Suppressor macrophage (primary cell): ENCODE results near the gene FUT7.

ENCODE experiments used
- DNase-seq, 4 experiments: peaks; one replicate each; pipeline ENCODE4 v3.0.0-alpha.2; 2020 to 2022
- total RNA-seq, 17 experiments: gene quantifications; one replicate each; lab custom pipeline; 2026; ENCODE audit warnings: mixed read lengths in 6 of 17, inconsistent platforms in 3 of 17; lab: John Stamatoyannopoulos, UW

The FUT7 gene
- total RNA-seq, result 0 to 2.7 (median 1.1) reads per million in 17 experiments

GRCh38 chr9:137031904-137032640 is at the start of gene FUT7:
FUT7 (minus strand) TSS chr9:137032088; CDS start chr9:137031991, 97 bp downstream.
- peak; percentile 46 to 83 (median 70) for DNase-seq

- DNase-seq, result no peak
Observed at GRCh38 chr9:137080260-137081122, 48.6 kb upstream of the FUT7 start.

DNA sequence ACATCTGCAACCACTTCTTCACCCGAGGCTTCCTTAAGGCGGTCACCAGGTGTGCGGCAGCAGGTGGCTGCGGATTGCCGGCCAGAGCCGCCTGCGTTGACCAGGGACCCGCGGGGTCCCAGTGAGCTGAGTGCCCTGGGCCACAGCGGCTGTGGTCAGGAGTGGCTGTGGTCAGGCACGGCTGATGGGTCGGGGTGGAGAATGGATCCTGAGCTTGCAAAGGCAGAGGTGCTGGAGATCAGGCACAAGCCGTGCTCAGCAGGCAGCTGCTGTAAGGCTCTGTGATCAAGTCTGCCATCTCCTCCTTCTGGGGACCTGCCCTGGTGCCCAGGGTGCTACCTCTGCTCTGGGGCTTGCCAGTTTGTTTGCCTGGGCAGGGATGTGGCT is 47.5 kb upstream of the FUT7 start:
- DNase-seq, result no peak

- no peak for DNase-seq
Observed at GRCh38 chr9:137078701-137079400, 47.0 kb upstream of the FUT7 start.

DNA sequence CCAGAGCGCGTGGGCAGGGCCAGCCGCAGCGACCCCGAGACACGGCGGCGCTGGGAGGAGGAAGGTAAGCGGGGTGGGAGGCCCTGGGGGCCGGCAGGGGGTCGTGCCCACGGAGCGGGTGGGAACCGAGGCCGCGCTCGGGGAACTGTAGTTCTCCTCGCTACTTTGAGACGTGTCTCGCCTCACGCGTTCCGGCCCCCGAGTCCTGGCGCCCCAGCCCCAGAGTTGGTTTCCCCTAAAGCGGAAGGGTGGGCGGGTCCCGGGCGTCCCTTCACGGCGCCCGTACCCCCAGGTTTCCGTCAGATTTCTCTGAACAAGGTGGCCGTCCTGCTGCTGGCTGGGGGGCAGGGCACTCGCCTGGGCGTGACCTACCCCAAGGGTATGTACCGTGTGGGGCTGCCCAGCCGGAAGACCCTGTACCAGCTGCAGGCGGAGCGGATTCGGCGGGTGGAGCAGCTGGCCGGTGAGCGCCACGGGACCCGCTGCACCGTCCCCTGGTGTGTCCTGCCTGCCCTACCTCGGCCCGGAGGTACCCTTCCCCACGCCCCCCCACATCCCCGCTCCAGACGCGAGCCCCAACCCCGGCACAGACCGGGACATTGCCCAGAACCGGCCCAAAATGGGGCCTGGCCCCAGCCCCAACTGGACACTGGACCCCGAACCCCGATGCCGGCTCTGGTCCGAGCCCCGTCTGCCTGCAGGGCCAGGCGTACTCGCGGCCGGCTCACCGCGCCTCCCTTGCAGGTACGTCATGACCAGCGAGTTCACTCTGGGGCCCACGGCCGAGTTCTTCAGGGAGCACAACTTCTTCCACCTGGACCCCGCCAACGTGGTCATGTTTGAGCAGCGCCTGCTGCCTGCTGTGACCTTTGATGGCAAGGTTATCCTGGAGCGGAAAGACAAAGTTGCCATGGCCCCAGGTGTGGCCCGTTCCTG is 46.1 kb upstream of the FUT7 start:
- DNase-seq, result peak; percentile 17 to 61 (median 37)

DNA sequence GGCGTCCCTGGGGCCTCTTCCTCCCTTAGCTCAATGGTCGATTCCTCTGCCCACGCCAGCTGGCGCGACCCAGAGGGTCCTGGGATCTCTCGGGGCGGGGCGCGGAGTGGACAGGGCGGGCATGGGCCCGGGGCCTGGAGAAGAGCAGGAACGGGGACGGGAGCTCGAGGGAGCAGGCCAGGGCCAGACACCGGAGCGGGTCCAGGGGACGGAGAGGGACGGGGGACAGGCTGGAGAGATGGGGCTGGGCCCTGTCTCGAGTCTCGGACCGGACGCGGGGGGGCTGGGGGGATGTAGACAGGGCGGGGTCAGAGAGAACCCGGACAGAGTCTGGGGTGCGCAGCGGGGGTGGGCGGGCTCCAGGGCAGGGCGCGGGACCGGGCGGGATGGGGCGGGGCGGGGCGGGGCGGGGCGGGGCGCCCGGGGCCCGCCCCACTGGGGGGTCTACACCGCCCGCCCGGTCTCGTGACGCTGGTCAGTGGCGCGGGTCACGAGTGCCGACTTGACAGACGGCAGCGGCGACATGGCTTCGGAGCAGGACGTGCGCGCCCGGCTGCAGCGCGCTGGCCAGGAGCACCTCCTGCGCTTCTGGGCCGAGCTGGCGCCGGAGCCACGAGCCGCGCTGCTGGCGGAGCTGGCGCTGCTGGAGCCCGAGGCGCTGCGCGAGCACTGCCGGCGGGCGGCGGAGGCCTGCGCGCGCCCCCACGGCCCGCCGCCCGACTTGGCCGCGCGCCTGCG is 45.3 kb upstream of the FUT7 start, which contains the start of gene UAP1L1:
TSS of gene UAP1L1 (plus strand) at position 508 of the 738 bp plus-strand sequence. CDS start at position 524, 16 bp downstream.
- peak; percentile 89 to 96 (median 93) for DNase-seq

- no peak for DNase-seq
Observed at GRCh38 chr9:137076636-137077009, 44.7 kb upstream of the FUT7 start.

- DNase-seq, result peak; percentile 52 to 71 (median 56)
Observed at GRCh38 chr9:137075275-137075775, 43.4 kb upstream of the FUT7 start.

DNA sequence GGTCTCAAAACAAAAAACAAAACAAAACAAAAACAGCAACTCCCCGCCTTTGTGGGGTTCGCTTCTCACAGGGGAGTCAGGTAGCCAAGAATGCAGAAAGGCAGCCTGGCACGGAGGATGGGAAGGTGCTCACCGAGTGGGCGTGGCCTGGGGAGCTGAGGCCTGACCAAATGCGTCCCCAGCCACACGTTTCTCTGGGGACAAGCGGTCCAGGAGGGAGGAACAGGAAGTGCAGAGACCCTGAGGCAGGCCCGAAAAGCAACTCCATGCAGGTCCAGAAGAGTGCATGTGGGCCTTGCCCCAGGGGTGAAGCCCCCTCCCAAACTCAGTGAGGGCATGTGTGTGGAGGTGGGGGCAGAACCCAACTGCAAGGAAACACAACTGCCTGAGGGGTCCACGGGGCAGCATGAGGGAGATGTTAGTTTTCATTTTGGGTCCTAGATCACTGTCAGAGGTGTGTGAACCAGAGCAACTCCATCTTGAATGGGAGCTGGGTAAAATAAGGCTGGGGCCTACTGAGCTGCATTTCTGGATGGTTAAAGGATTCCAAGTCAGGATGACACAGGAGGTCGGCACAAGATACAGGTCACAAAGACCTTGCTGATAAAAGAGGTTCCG is 42.9 kb upstream of the FUT7 start:
- DNase-seq, result peak in 1 of 4 experiments; percentile 40

- no peak for DNase-seq
Observed at GRCh38 chr9:137073992-137074399, 42.1 kb upstream of the FUT7 start.

DNA sequence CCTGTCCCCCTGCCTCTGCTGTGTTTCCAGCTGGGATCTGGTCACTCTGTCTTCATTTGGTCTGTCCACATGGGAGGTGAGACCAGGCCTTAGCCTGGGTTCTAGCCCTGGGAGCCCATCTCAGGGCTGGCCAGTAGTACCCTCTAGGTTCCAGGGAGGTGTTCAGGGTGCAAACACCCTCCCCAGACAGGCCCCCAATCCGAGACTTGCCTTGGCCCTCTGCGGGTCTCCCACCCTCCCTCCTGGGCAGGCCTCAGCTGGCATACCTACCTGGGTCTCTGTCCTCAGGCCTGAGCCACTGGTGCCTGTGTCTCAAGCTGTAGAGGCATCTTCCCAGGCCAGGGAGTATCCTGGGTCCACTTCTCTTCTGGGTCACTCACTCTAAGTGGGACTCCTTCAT is 39.4 kb upstream of the FUT7 start:
- DNase-seq, result no peak

DNA sequence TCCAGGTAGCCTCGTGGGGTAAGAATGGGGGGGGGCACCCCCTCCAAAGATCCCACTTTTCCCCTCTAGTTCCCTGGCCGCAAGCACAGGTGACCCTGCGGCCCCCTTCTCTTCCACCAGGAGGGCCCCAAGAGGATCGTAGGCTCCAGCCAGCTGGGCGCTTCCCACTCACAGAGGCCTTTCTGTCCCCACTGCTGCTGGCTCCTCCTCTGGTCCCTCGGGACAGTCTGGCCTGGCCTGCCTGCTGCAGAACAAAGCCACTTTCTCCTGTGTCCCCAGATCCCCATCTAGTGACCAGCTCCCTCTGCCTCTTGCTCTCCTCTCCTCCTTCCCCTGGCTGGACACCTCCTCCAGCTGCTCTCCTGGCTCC is 39.0 kb upstream of the FUT7 start:
- DNase-seq, result peak in 3 of 4 experiments; percentile 36 to 59 (median 50)

DNA sequence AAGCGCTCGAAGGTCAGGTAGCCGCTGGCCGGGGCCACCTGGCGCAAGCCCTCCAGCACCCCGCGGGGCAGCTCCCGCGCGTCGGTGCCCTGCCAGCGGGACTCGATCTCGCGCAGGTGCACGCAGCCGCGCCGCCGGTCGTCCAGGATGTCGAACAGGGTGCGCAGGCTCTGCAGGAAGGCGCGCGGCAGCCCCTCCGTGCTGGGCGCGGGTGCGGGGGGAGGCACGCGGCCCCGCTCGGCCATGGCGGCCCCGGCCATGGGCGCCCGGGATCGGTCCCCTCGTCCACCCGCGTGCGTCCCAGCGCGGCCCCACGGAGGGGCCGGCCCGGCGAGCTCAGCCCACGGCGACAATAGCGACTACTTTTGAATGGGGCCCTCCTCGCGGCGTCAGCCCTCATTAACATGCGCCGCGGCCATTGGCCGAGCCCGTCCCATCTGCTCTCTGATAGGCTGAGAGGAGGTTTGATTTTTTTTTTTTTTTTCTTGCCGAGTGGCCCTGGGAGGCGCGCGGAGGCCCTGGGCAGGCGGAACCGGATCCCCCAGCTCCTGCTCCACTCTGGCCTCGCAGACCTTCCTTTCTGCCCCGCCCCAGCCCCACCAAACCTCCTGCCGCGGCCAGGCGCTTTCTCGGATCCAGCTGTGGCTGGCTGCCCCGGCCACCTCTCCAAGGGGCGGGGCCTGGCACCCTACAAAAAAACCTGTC is 38.5 kb upstream of the FUT7 start, which contains the start of gene SAPCD2:
TSS of gene SAPCD2 (minus strand) at position 357 of the 705 bp plus-strand sequence. CDS start at position 260, 97 bp downstream.
- peak; percentile 93 to 96 (median 96) for DNase-seq

DNA sequence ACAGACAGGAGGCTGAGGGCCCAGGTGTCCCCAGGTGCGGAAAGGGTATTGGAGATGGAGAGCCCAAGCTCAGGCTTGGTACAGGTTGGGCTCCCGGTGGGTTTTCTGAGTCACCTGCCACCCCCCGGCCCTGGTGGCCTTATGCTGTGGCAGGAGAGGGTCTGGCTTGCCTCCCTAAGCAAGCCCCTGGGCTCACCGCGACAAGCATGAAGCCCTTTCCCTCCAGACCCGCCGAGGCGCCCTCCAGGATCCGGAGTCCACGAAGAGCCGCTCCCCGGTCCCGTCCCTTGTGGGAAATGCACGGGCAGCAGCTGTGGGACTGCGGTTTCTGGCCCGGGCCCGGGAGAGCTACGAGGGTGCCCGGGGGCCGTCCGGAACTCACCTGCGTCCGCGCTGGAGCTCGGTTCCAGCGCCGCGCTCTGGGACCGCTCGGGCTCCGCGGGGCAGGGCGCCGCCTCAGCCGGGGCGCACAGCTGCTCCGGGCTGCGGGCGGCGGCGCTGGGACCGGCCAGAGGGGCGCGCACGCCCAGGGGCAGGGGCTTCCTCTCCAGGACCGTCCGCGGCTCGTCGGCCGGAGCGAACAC is 37.7 kb upstream of the FUT7 start:
- DNase-seq, result peak in 1 of 4 experiments; percentile 37

- DNase-seq, result no peak
Observed at GRCh38 chr9:137068539-137069507, 36.9 kb upstream of the FUT7 start.

DNA sequence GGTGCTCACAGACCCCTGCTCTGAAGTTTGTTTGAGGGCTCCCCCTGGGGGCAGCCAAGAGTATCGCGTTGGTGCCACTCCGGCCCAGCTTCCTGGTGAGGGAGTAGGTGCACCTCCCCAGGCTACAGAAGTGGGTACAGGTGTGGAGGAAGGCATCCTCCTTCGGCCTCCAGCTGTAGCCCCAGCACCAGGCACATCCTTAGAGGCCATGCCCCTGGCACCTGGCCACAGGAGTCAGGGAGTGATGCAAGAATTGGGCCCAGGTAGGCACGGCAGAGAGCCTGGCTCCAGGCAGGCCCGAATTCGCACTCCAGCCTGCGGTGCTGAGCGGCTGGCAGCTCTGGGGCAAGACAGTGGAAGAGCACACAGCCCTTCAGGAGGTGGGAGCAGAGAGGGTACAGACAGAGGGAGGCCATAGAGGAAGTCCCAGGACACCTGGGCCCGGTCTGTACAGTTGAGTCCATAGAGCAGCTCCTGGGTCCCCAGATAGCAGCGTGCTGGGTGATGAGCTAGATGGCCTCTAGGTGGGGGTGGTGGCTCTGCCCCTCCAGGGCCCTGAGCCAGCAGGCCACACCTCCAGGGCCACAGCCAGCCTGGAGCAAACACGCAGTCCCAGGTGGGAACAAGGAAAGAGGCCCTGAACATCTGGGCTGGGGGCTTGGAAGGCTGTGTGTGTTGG is 36.1 kb upstream of the FUT7 start:
- peak; percentile 85 to 89 (median 88) for DNase-seq
